ENCODE measurements around the gene LRIG2. TPM values are rescaled to one million over a fixed set of nuclear protein-coding genes. Genes with fewer than 3 reads are reported as not detected.
A peak's percentile ranks its signal among the peaks of the same experiment; 100 is the strongest.
"Not testable (repeated sequence)": the region's sequence is repeated elsewhere in the genome, so short reads cannot be mapped to it uniquely, and the experiment has no call there.

The LRIG2 gene
- total RNA-seq, 1 donor from 2014 or later: 13.4 TPM

GRCh38 chr1:113057006-113057405 lies 16.0 kb upstream of the LRIG2 start:
- peak; percentile 26 for DNase-seq (ENCODE audit: low spot score)

DNA sequence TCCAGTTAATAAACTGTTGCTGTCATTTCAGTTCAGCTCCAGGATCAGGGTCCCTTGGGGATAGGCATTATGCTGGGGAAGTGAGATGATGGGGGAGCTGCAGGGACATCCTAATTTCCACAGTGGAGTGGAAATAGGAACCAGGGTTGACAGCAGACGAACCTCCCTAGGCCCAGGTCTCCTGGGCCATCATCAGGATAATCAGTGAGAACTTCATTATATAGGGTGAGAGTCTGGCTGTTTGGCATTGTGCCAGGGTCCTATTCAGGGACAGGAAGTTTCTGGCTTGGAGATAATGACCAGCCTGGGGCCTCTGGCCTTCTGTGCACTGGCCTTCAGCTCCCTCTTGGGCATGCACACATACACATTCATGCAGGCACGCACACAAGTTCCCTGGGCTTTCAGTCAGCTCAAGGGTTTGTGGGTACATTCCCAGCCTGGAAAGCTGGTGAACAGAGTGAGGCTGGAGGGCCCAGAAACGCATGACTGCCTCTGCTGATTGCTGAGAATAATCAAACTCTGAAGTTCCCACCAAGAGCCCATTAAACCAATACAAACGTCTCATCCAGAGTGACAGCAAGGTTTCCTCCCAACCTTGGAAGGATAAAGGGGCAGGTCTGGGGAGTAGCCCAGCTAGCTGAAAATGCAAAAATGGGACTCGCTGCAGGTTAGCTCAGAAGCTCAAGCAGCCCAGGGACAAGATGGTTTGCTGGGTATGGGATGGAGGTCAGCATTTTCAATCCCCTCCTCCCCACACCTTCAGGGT lies 13.9 kb upstream of the LRIG2 start:
- peak; percentile 65 for DNase-seq (ENCODE audit: low spot score)

GRCh38 chr1:113063456-113063855 lies 9.5 kb upstream of the LRIG2 start:
- DNase-seq (ENCODE audit: low spot score): not testable (repeated sequence)

GRCh38 chr1:113072141-113072756 lies 749 bp upstream of the LRIG2 start:
- DNase-seq (ENCODE audit: low spot score): no peak

DNA sequence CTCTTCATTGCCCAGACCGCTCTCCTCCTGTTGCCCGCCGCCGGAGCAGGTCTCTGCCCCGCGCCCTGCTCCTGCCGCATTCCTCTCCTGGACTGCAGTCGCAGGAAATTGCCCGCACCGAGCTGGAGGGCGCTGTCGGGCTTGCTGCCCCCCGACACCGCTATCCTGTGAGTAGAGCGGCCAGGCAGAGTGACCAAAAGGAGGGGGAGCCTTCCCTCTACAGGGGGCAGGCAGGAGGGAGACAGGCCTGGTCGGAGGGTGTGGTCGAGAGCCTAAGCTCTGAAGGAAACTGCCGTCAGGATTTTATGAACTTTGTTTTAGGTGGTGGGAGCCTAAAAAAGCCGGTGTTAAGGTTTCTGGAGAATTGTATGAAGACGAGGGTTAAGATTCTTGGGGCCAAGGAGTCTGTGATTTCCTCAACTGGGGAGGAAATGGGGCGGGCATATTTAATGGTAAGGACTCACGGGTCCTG lies 517 bp downstream of the LRIG2 start:
- DNase-seq (ENCODE audit: low spot score): no peak

GRCh38 chr1:113074237-113074636 lies 1.2 kb downstream of the LRIG2 start:
- no peak for DNase-seq (ENCODE audit: low spot score)

DNA sequence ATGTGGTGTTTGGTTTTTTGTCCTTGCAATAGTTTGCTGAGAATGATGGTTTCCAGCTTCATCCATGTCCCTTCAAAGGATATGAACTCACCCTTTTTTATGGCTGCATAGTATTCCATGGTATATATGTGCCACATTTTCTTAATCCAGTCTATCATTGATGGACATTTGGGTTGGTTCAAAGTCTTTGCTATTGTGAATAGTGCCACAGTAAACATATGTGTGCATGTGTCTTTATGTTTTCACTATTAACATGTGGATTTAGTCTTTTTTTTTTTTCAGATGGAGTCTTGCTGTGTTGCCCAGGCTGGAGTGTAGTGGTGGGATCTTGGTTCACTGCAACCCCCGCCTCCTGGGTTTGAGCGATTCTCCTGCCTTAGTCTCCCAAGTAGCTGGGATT lies 5.0 kb downstream of the LRIG2 start:
- not testable (repeated sequence) for DNase-seq (ENCODE audit: low spot score)

GRCh38 chr1:113086541-113086940 lies 13.5 kb downstream of the LRIG2 start:
- DNase-seq (ENCODE audit: low spot score): no peak

- no peak for DNase-seq (ENCODE audit: low spot score)
Observed at GRCh38 chr1:113088972-113089371, 16.0 kb downstream of the LRIG2 start.

- no peak for DNase-seq (ENCODE audit: low spot score)
Observed at GRCh38 chr1:113090051-113090450, 17.1 kb downstream of the LRIG2 start.

- no peak for DNase-seq (ENCODE audit: low spot score)
Observed at GRCh38 chr1:113091988-113092594, 19.1 kb downstream of the LRIG2 start.

DNA sequence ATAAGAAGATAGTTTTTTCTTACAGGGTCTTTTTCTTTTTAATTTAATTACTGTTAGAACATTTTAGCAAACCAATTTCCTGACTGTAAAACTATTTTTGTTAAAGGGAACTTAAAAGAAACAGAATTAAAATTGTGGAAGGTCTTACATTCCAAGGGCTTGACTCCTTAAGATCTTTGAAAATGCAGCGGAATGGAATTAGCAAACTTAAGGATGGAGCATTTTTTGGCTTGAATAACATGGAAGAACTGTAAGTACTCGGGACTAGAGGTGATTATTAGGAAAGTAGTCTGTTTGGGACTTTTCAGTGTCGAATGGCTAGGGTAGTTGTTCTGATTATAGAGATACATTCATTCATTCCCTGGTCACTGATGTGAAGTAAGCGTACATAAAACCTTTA lies 21.5 kb downstream of the LRIG2 start:
- no peak for DNase-seq (ENCODE audit: low spot score)

DNA sequence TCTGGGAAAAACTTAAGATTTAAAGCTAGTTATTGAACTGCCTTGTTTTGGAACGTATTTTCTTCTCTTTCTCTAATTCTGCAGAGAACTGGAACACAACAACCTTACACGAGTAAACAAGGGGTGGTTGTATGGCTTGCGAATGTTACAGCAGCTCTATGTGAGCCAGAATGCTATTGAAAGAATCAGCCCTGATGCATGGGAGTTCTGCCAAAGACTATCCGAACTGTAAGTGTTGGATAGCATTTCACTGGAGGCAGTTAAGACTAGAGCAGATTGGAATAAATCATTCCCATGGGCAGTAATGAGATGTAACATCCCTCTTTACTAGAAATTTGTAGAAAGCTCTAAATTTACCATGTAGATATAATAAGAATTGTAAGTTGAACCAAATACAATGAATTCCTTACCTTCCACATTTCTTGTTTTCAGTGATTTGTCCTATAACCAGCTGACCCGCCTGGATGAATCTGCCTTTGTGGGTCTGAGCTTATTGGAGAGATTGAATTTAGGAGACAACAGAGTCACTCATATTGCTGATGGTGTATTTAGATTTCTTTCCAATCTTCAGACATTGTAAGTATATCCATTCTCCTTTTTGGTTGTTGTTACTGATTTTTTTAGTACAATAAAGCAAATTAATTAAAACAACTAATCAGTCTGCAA lies 22.9 kb downstream of the LRIG2 start:
- DNase-seq (ENCODE audit: low spot score): no peak

DNA sequence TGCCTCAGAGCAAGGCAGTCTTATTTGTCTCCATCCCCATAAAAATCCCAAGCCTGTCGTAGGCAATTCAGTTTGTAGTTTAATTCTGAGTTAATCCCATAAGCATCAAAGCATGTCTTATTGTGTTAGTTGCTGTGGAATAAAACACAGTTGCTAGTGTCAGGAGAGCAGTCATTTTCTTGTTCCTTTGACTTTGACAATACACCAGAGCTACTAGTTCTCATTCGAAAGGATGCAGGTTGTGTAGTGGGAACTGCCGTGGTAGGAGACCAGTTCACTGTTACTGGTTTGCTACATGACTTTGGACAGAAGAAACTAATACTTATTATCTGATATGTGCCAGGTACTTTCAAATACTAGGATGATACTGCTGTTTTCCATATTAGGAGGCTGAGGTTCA lies 23.5 kb downstream of the LRIG2 start:
- DNase-seq (ENCODE audit: low spot score): no peak

DNA sequence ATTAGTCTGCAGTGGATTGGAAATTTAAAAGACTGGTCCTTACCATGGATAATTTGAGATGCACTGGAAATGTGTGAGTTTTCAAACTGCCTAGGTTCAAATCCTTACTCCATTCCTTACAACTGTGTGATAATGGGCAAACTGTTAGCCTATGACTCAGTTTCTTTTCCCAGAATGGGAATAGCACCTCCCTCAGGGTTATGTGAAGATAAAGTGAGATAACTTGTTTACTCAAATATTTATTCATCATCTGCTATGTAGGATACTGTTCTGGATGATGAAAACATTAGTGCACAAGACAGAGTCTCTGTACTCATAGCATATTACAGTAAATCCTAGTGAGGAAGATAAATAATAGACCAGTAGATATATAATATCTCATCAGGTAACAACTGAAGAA lies 28.6 kb downstream of the LRIG2 start:
- DNase-seq (ENCODE audit: low spot score): no peak

- DNase-seq (ENCODE audit: low spot score): no peak
Observed at GRCh38 chr1:113103048-113103447, 30.1 kb downstream of the LRIG2 start.

DNA sequence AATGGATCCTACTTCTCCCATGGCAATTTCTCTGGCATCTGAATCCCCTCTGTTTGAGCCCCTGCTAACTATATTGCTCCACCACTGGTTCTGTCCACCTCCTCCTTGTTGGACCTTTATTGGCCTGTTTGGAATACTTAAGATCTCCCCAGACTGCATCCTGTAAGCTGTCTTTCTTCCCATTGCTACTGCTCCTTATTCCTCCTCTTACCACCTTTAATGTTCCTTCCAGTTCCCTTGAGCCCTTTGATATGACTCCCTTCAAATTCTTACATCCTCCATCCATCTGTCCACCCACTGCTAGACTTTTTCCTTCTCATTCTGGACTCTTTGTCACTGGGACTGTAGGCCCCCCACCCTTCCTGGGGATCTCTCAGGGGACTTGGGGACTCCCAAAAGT lies 31.0 kb downstream of the LRIG2 start:
- DNase-seq (ENCODE audit: low spot score): no peak

DNA sequence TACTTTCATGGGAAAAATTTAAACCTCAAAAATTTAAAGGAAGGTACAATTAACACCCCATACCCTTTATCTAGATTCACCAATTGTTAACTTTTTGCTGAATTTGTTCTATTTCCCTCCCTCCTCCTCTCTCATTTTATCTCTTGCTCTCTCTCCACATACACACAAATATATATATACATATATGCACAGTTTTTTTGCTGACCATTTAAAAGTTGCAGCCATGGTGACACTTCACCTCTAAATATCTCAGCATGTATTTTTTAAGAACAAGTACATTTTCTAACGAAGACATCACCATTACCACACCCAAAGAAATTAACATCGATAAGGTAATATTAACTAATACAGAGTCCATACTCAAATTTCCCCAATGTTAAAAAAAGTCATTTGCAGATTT lies 33.9 kb downstream of the LRIG2 start:
- no peak for DNase-seq (ENCODE audit: low spot score)

DNA sequence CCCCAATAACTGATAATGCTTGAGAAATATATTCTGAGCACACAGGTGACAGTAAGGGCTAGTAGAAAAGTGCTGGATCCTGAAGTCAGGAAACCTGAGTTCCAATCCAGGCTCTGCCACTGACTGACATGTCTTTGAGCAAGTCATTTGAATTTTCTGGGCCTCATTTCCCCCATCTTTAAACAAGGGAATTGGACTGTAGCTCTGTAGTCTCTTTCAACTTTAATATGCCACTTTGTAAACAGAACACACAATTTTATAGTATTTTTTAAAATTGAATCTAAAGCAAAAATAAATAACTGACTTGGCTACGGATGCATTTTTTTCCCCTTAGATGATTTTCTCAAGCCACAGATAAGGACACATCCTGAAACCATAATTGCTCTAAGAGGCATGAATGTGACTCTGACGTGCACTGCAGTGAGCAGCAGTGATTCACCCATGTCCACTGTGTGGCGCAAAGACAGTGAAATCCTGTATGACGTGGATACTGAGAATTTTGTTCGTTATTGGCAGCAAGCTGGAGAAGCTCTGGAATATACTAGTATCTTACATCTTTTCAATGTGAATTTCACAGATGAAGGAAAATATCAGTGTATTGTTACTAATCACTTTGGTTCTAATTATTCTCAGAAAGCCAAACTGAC lies 37.0 kb downstream of the LRIG2 start:
- DNase-seq (ENCODE audit: low spot score): no peak

GRCh38 chr1:113118266-113118665 lies 45.3 kb downstream of the LRIG2 start:
- no peak for DNase-seq (ENCODE audit: low spot score)

- no peak for DNase-seq (ENCODE audit: low spot score)
Observed at GRCh38 chr1:113123737-113124136, 50.7 kb downstream of the LRIG2 start.

Data from mesenteric fat pad (tissue), 1 donor.